Mucosa of rectum (tissue), 2 donors: ENCODE measurements around the gene ZNF774.

Experiments
- H3K27ac ChIP-seq, 2 donors: one replicate each; pipeline ENCODE4 v1.7.0; 2013; ENCODE audit warnings: inconsistent platforms in 2 of 2, low read depth in 2 of 2, low read length in 2 of 2
- H3K27me3 ChIP-seq, 2 donors: one replicate each; pipeline ENCODE4 v1.7.0; 2013; ENCODE audit warnings: low read length in 2 of 2; ENCODE audit not compliant: control insufficient read depth in 2 of 2, insufficient read depth in 2 of 2
- H3K36me3 ChIP-seq, 2 donors: one replicate each; pipeline ENCODE4 v1.7.0; 2013; ENCODE audit warnings: low read length in 2 of 2; ENCODE audit not compliant: control insufficient read depth in 2 of 2, insufficient read depth in 2 of 2
- H3K4me1 ChIP-seq, 2 donors: one replicate each; pipeline ENCODE4 v1.7.0; 2013; ENCODE audit warnings: low read length in 2 of 2, mild to moderate bottlenecking in 1 of 2; ENCODE audit not compliant: control insufficient read depth in 2 of 2, insufficient read depth in 2 of 2
- H3K4me3 ChIP-seq, 2 donors: one replicate each; pipeline ENCODE4 v1.7.0; 2013; ENCODE audit warnings: low read length in 2 of 2
- H3K9ac ChIP-seq, 2 donors: one replicate each; pipeline ENCODE4 v1.7.0; 2013; ENCODE audit warnings: low read length in 2 of 2, low read depth in 1 of 2, mild to moderate bottlenecking in 1 of 2
- H3K9me3 ChIP-seq, 2 donors: one replicate each; pipeline ENCODE4 v1.7.0; 2013; ENCODE audit warnings: low read length in 2 of 2; ENCODE audit not compliant: control insufficient read depth in 2 of 2
- donor health status: healthy.
- donor health status: Normal muscosa, but diverticular disease.

ZNF774 gene

GRCh38 chr15:90411176-90411575 lies 59.1 kb downstream of the ZNF774 start:
- Histone ChIP-seq H3K36me3 (peaks cover 5 to 6% of the 10 kb centered on the region in 2 donors), H3K4me3 (no peak overlapping the region), H3K9ac (no peak overlapping the region), H3K4me1 (peaks cover 32 to 41% of the 10 kb centered on the region in 2 donors), H3K27ac (no peak overlapping the region), H3K9me3 (no peaks in the 10 kb centered on the region), H3K27me3 (no peaks in the 10 kb centered on the region)
